Mesendoderm (in vitro differentiated cells): ENCODE data around the gene OR12D1. TPM values are rescaled to one million over a fixed set of nuclear protein-coding genes. Genes with fewer than 3 reads are reported as not detected.

Source experiments
- DNase-seq: peaks from one replicate; pipeline ENCODE4 v3.0.0; 2013
- H2AK5ac ChIP-seq: 2 replicates; pipeline ENCODE4 v1.6.1; 2013; ENCODE audit warnings: low read length, inconsistent platforms
- H2BK120ac ChIP-seq: 2 replicates; pipeline ENCODE4 v1.6.1; 2013; ENCODE audit warnings: low read depth, mild to moderate bottlenecking, low read length, moderate library complexity, mixed read lengths
- H2BK15ac ChIP-seq: replicated peaks from 2 replicates; pipeline ENCODE4 v1.6.1; 2013; ENCODE audit warnings: low read depth, mild to moderate bottlenecking, moderate library complexity
- H2BK5ac ChIP-seq: 2 replicates; pipeline ENCODE4 v1.6.1; 2013; ENCODE audit warnings: low read length, inconsistent platforms
- H3K18ac ChIP-seq: 2 replicates; pipeline ENCODE4 v1.6.1; 2013; ENCODE audit warnings: mild to moderate bottlenecking, low read length, mixed read lengths
- H3K23ac ChIP-seq: one replicate; pipeline ENCODE4 v1.6.1; 2013; ENCODE audit warnings: low read length
- H3K27ac ChIP-seq: 2 replicates; pipeline ENCODE4 v1.5.1; 2013; ENCODE audit warnings: low read depth, mild to moderate bottlenecking, inconsistent platforms, low read length, moderate library complexity
- H3K27me3 ChIP-seq: 2 replicates; pipeline ENCODE4 v1.6.1; 2013; ENCODE audit warnings: low read length, control low read depth, mild to moderate bottlenecking, inconsistent platforms; ENCODE audit not compliant: insufficient read depth, poor library complexity
- H3K36me3 ChIP-seq: 2 replicates; pipeline ENCODE4 v1.6.1; 2013; ENCODE audit warnings: low read length, inconsistent platforms; ENCODE audit not compliant: control insufficient read depth, insufficient read depth
- H3K4ac ChIP-seq: one replicate; pipeline ENCODE4 v1.6.1; 2013; ENCODE audit warnings: low read depth, mild to moderate bottlenecking, low read length, moderate library complexity
- H3K4me1 ChIP-seq: 2 replicates; pipeline ENCODE4 v1.6.1; 2013; ENCODE audit warnings: low read depth, low read length, inconsistent platforms; ENCODE audit not compliant: control insufficient read depth
- H3K4me2 ChIP-seq: 2 replicates; pipeline ENCODE4 v1.6.1; 2013; ENCODE audit warnings: low read length
- H3K4me3 ChIP-seq: 2 replicates; pipeline ENCODE4 v1.5.1; 2013; ENCODE audit warnings: mild to moderate bottlenecking, low read length
- H3K56ac ChIP-seq: one replicate; pipeline ENCODE4 v1.6.1; 2013; ENCODE audit warnings: low read length
- H3K79me1 ChIP-seq: 2 replicates; pipeline ENCODE4 v1.6.1; 2013; ENCODE audit warnings: low read length, inconsistent platforms
- H3K79me2 ChIP-seq: 2 replicates; pipeline ENCODE4 v1.6.1; 2013; ENCODE audit warnings: mild to moderate bottlenecking, low read length; ENCODE audit not compliant: control insufficient read depth, insufficient read depth
- H3K9ac ChIP-seq: 2 replicates; pipeline ENCODE4 v1.6.1; 2013; ENCODE audit warnings: low read length, inconsistent platforms
- H4K5ac ChIP-seq: one replicate; pipeline ENCODE4 v1.6.1; 2013; ENCODE audit warnings: low read length
- H4K8ac ChIP-seq: one replicate; pipeline ENCODE4 v1.6.1; 2013; ENCODE audit warnings: low read depth, mild to moderate bottlenecking, control low read depth, low read length, moderate library complexity
- WGBS: extraction: QIAGEN DNeasy Blood & Tissue Kit; methylation state at CpG from one replicate; pipeline ENCODE4 v1.1.7; 2013; ENCODE audit warnings: low lambda C conversion rate, missing lambda C conversion rate; ENCODE audit not compliant: insufficient coverage; ENCODE audit errors: extremely low coverage; 5-methylcytosine and 5-hydroxymethylcytosine counted together
- polyA plus RNA-seq, 2 experiments: library from polyadenylated mRNA; stranded (reverse); fragments of 200-250 nt; gene quantifications; one replicate each; pipeline ENCODE4 v1.2.3, GENCODE V29; 2013

Gene OR12D1
- polyA plus RNA-seq (2013, experiment 1 of 2) = not detected
- polyA plus RNA-seq (2013, experiment 2 of 2) = not detected

DNA sequence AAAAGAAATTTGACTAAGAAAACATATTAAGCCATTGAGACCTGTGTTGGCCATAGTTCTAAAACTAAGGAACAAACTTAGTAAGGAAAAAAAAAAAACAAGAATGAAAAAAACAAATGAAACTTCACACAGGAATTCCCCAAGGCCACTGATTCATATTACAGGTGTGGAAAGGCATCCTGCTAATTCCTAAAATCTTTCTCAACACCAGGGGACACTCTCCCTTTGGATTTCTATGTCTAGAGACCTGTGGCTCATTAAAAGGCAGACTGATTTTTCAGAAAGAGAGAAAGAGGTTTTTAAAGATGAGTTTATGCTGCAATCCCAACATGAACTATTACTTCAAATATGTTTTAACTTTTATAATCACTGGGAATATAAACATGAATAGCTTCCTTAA lies at the start of gene OR12D1:
TSS of gene OR12D1 (plus strand) at position 341 of the 400 bp plus-strand sequence.
- Histone ChIP-seq H3K4me3 (no peak within 1 kb of the TSS), H2BK15ac (no peak within 1 kb of the TSS), H4K5ac (no peak within 1 kb of the TSS), H3K79me1 (no peaks in the 10 kb centered on the region), H3K23ac (no peak within 1 kb of the TSS), H3K4me1 (no peaks in the 10 kb centered on the region), H3K27me3 (no peaks in the 10 kb centered on the region), H3K9ac (no peak within 1 kb of the TSS), H3K36me3 (no peaks in the 10 kb centered on the region), H3K4me2 (no peak within 1 kb of the TSS), H3K4ac (no peak within 1 kb of the TSS), H3K56ac (no peak within 1 kb of the TSS), H3K27ac (no peak within 1 kb of the TSS), H2BK5ac (no peak within 1 kb of the TSS), H2AK5ac (no peak within 1 kb of the TSS), H2BK120ac (no peak within 1 kb of the TSS), H4K8ac (no peak within 1 kb of the TSS), H3K79me2 (no peaks in the 10 kb centered on the region), H3K18ac (no peak within 1 kb of the TSS)
- peak; percentile 61 for DNase-seq

DNA sequence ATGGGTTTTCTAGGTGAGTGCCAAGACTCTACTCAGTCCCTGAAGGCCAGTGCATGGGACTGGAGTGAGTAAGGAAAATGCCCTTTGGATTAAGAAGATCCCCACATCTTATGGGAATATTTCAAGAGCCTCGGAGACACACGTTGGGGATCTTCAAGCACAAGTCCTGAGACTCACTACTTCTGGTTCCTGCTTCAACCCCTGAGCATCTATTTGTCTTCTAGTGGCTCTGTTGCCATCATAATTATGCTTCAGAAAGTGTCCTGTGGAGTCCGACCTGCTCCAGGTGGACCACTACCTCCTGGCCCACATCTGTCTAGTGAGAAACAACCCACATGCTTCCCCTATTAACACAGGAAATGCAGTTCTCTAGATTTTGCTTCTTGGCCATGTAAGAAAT lies 46.0 kb upstream of the OR12D1 start, which contains the start of gene OR5V1:
TSS of gene OR5V1 (minus strand) at position 101 of the 400 bp plus-strand sequence. CDS start 12,670 bp downstream, outside the sequence.
- Histone ChIP-seq H3K23ac (no peak within 1 kb of the TSS), H3K4me3 (no peak within 1 kb of the TSS), H4K8ac (no peak within 1 kb of the TSS), H3K4me2 (no peak within 1 kb of the TSS), H3K56ac (no peak within 1 kb of the TSS), H3K79me2 (no peaks in the 10 kb centered on the region), H3K18ac (no peak within 1 kb of the TSS), H2AK5ac (no peak within 1 kb of the TSS), H3K27ac (no peak within 1 kb of the TSS), H3K36me3 (no peaks in the 10 kb centered on the region), H3K4ac (no peak within 1 kb of the TSS), H2BK120ac (no peak within 1 kb of the TSS), H3K79me1 (no peaks in the 10 kb centered on the region), H4K5ac (no peak within 1 kb of the TSS), H3K27me3 (no peaks in the 10 kb centered on the region), H3K4me1 (no peaks in the 10 kb centered on the region), H3K9ac (no peak within 1 kb of the TSS), H2BK5ac (no peak within 1 kb of the TSS), H2BK15ac (no peak within 1 kb of the TSS)
- no CpG with 5 or more reads among the region's 3 CpGs for WGBS
- no peak for DNase-seq

DNA sequence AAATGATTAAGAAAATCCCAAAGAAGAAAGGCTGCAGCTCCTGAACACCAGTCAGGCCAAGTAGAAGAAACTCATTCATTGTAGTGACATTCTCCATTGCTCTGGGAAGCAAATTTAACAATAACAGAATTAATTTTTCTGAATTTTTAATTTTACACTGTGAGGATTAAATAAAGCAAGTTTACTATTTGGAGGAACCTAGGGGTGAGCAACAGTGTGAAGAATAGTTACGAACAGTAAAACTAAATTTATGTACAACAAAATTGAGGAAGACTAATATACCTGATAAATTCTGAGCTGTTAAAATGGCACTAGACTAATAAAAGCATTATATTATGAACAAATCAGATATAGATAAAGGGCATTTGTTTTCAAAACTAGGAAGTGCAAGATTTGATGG lies 39.5 kb upstream of the OR12D1 start, which contains the start of gene OR12D3:
TSS of gene OR12D3 (minus strand) at position 101 of the 400 bp plus-strand sequence. CDS start at position 97, 4 bp downstream.
- Histone ChIP-seq H3K18ac (no peak within 1 kb of the TSS), H2AK5ac (no peak within 1 kb of the TSS), H2BK15ac (no peak within 1 kb of the TSS), H3K4me2 (no peak within 1 kb of the TSS), H3K36me3 (no peaks in the 10 kb centered on the region), H3K4ac (no peak within 1 kb of the TSS), H4K5ac (no peak within 1 kb of the TSS), H3K56ac (no peak within 1 kb of the TSS), H3K9ac (no peak within 1 kb of the TSS), H3K4me3 (no peak within 1 kb of the TSS), H3K23ac (no peak within 1 kb of the TSS), H4K8ac (no peak within 1 kb of the TSS), H2BK120ac (no peak within 1 kb of the TSS), H3K27me3 (no peaks in the 10 kb centered on the region), H3K79me2 (no peaks in the 10 kb centered on the region), H3K79me1 (no peaks in the 10 kb centered on the region), H3K27ac (no peak within 1 kb of the TSS), H2BK5ac (no peak within 1 kb of the TSS), H3K4me1 (no peaks in the 10 kb centered on the region)
- DNase-seq = no peak
- no CpG with 5 or more reads among the region's 1 CpG for WGBS

DNA sequence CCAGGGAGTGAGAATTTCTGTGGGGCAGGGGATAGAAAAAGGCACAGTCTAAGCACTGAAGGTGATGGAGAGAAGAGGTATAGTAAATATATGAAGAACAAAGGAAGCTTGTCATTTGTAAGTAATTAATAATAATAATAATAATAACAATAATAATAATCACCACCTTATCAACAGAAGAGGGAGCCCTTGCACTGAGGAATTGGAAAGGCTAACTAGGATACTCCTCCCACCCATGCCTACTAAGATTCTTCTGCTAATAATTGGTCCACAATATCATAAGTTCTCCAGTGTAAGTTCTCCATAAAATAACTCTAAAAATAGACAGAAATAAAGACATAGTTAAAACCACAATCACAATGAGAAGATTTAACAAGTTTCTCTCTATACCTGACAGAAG lies 38.7 kb upstream of the OR12D1 start:
- no peaks in the 10 kb centered on the region for H3K79me1 ChIP-seq
- no peak overlapping the region for H3K56ac ChIP-seq
- no peak overlapping the region for H3K18ac ChIP-seq
- H3K4me1 ChIP-seq = no peaks in the 10 kb centered on the region
- no peak overlapping the region for H3K23ac ChIP-seq
- H3K9ac ChIP-seq = no peak overlapping the region
- H4K8ac ChIP-seq = no peak overlapping the region
- no peak overlapping the region for H2BK120ac ChIP-seq
- no peaks in the 10 kb centered on the region for H3K79me2 ChIP-seq
- H3K4ac ChIP-seq = no peak overlapping the region
- no peak overlapping the region for H2BK15ac ChIP-seq
- DNase-seq = peak; percentile 11
- H3K27ac ChIP-seq = no peak overlapping the region
- no peaks in the 10 kb centered on the region for H3K36me3 ChIP-seq
- no peaks in the 10 kb centered on the region for H3K27me3 ChIP-seq
- H2BK5ac ChIP-seq = no peak overlapping the region
- no peak overlapping the region for H3K4me3 ChIP-seq
- no peak overlapping the region for H3K4me2 ChIP-seq
- no peak overlapping the region for H4K5ac ChIP-seq
- no peak overlapping the region for H2AK5ac ChIP-seq

DNA sequence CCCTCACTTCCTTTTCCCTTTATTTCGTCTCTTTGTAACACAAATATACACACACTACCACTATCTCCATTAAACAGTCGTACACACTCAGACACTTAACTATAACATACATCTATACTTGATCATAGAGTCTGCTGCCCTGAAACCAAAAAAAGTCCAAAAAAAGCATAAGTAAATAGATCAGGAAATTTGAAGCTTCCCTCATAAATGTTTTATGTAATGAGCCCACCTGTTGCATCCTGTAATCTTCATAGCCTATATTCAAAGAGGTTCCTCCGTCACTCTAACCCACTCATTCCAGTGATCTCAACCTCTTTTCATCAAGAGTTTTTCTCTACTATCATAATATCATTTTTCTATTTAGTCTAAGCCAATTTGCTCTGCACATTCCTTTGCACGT lies 26.2 kb upstream of the OR12D1 start:
- Histone ChIP-seq H3K79me2 (no peaks in the 10 kb centered on the region), H2BK5ac (no peak overlapping the region), H3K4me1 (no peaks in the 10 kb centered on the region), H3K4me2 (no peak overlapping the region), H3K79me1 (no peaks in the 10 kb centered on the region), H3K4ac (no peak overlapping the region), H2BK120ac (no peak overlapping the region), H3K9ac (no peak overlapping the region), H3K4me3 (no peak overlapping the region), H3K27ac (no peak overlapping the region), H2AK5ac (no peak overlapping the region), H3K18ac (no peak overlapping the region), H3K36me3 (no peaks in the 10 kb centered on the region), H3K56ac (no peak overlapping the region), H2BK15ac (no peak overlapping the region), H4K8ac (no peak overlapping the region), H3K23ac (no peak overlapping the region), H3K27me3 (no peaks in the 10 kb centered on the region), H4K5ac (no peak overlapping the region)
- 100% methylated on average over 2 of the region's 4 CpGs for WGBS
- DNase-seq = no peak

DNA sequence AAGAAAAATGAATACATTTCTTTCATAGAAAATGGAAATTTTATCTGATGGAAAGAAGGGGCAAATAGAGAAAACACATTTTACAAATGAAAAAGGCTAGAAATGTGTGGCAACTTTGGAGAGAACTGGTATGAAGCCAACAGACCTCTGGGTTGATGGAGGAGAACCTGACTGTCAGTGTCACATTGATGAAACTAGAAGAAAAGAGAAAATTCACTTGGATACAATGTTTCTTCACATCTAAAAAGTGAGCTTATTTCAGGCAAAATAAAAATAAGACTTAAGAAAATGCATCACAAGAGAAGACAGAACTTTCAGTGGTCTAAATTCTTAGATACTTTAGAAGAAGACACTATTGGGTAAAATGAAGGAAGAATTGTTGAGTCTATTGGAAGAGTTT lies 19.4 kb upstream of the OR12D1 start, which contains the start of gene OR12D2:
TSS of gene OR12D2 (plus strand) at position 301 of the 400 bp plus-strand sequence. CDS start 1,069 bp downstream, outside the sequence.
- DNase-seq = no peak
- H3K56ac ChIP-seq = no peak within 1 kb of the TSS
- no peak within 1 kb of the TSS for H4K5ac ChIP-seq
- H3K4me3 ChIP-seq = no peak within 1 kb of the TSS
- no peak within 1 kb of the TSS for H3K27ac ChIP-seq
- H3K4me1 ChIP-seq = no peaks in the 10 kb centered on the region
- no peak within 1 kb of the TSS for H3K9ac ChIP-seq
- H3K4me2 ChIP-seq = no peak within 1 kb of the TSS
- H4K8ac ChIP-seq = no peak within 1 kb of the TSS
- H3K4ac ChIP-seq = no peak within 1 kb of the TSS
- no peaks in the 10 kb centered on the region for H3K27me3 ChIP-seq
- no peaks in the 10 kb centered on the region for H3K79me1 ChIP-seq
- no peak within 1 kb of the TSS for H2BK5ac ChIP-seq
- no peak within 1 kb of the TSS for H2BK120ac ChIP-seq
- no peaks in the 10 kb centered on the region for H3K79me2 ChIP-seq
- H3K23ac ChIP-seq = no peak within 1 kb of the TSS
- no peak within 1 kb of the TSS for H3K18ac ChIP-seq
- no peak within 1 kb of the TSS for H2BK15ac ChIP-seq
- no peak within 1 kb of the TSS for H2AK5ac ChIP-seq
- no peaks in the 10 kb centered on the region for H3K36me3 ChIP-seq
